B cell (primary cell): ENCODE results near the gene EGFL7. TPM values are rescaled to one million over a fixed set of nuclear protein-coding genes. Genes with fewer than 3 reads are reported as not detected.

Experiments
- ATAC-seq: fragments of 200-7000 bp; cut with Tn5 transposase; one replicate; pipeline ENCODE4 v1.10.0; 2021; ENCODE audit warnings: low read depth, mild to moderate bottlenecking, moderate number of reproducible peaks, moderate library complexity
- CTCF ChIA-PET: fragments of 350-600 bp; sonication (Branson Sonifier 250); formaldehyde crosslinking; loops from one replicate; lab custom pipeline; 2021; ENCODE audit warnings: antibody characterized with exemption, inconsistent platforms; lab: Charles Lee
- POLR2A ChIA-PET: fragments of 350-600 bp; sonication (Branson Sonifier 250); formaldehyde crosslinking; loops from one replicate; lab custom pipeline; 2021; ENCODE audit warnings: antibody characterized with exemption; lab: Charles Lee
- DNase-seq: peaks from one replicate; pipeline ENCODE4 v3.0.0; 2013
- H2AFZ ChIP-seq: 2 replicates; pipeline ENCODE4 v1.6.1; 2012; ENCODE audit warnings: mild to moderate bottlenecking, low read depth, low read length; ENCODE audit not compliant: insufficient read depth, poor library complexity, severe bottlenecking
- H3K27ac ChIP-seq, 2 donors: 1 replicate in 1 of 2; 2 replicates in 1 of 2; pipeline ENCODE4 v1.5.1; 2012 to 2013; ENCODE audit warnings: low read length in 2 of 2, mild to moderate bottlenecking in 2 of 2, moderate library complexity in 1 of 2
- H3K27me3 ChIP-seq, 4 experiments: fragments of 200-600 bp in 1 of 4; sonication (generic) in 1 of 4; replicated peaks in 1 of 4; 1 replicate in 2 of 4; 2 replicates in 2 of 4; pipeline versions ENCODE4 v1.6.1 to v1.7.0; 2013 to 2016; ENCODE audit warnings: low read length in 3 of 4, mild to moderate bottlenecking in 2 of 4, mixed read lengths in 1 of 4, moderate library complexity in 1 of 4; ENCODE audit not compliant: insufficient read depth in 4 of 4, control insufficient read depth in 3 of 4; ENCODE audit errors: control extremely low read depth in 1 of 4
- H3K36me3 ChIP-seq, 2 experiments: replicated peaks in 1 of 2; 1 replicate in 1 of 2; 2 replicates in 1 of 2; pipeline versions ENCODE4 v1.6.1 to v1.7.1; 2013; ENCODE audit warnings: low read length in 1 of 2; ENCODE audit not compliant: insufficient read depth in 2 of 2, control insufficient read depth in 1 of 2; ENCODE audit errors: control extremely low read depth in 1 of 2, extremely low read depth in 1 of 2
- H3K4me1 ChIP-seq, 2 donors: fragments of 200-600 bp in 1 of 2; sonication (generic) in 1 of 2; 1 replicate in 1 of 2; 2 replicates in 1 of 2; pipeline versions ENCODE4 v1.5.1 to v1.6.1; 2013 to 2017; ENCODE audit warnings: low read length in 2 of 2; ENCODE audit not compliant: control insufficient read depth in 2 of 2, insufficient read depth in 2 of 2
- H3K4me2 ChIP-seq: replicated peaks from 2 replicates; pipeline ENCODE3; 2012; ENCODE audit warnings: mild to moderate bottlenecking, low read depth, low read length; ENCODE audit not compliant: poor library complexity, severe bottlenecking
- H3K4me3 ChIP-seq, 5 experiments: fragments of 200-600 bp in 1 of 5; sonication (generic) in 1 of 5; 1 replicate in 3 of 5; 2 replicates in 2 of 5; pipeline versions ENCODE4 v1.5.1 to v1.7.0; 2011 to 2016; ENCODE audit warnings: low read length in 4 of 5, mild to moderate bottlenecking in 4 of 5, low read depth in 2 of 5, control low read depth in 1 of 5, moderate library complexity in 1 of 5; ENCODE audit not compliant: insufficient read depth in 1 of 5; ENCODE audit errors: control extremely low read depth in 1 of 5, extremely low read depth in 1 of 5
- H3K79me2 ChIP-seq: fragments of 200-600 bp; sonication (generic); one replicate; pipeline ENCODE4 v1.6.0; 2016; ENCODE audit warnings: low read length; ENCODE audit not compliant: control insufficient read depth, insufficient read depth
- H3K9ac ChIP-seq: fragments of 200-600 bp; sonication (generic); 2 replicates; pipeline ENCODE4 v1.6.1; 2017; ENCODE audit warnings: mild to moderate bottlenecking, low read length, moderate library complexity
- H3K9me3 ChIP-seq, 3 donors: one replicate each; pipeline versions ENCODE4 v1.6.1 to v1.7.1; 2013; ENCODE audit warnings: low read length in 2 of 3; ENCODE audit not compliant: control insufficient read depth in 2 of 3, insufficient read depth in 1 of 3; ENCODE audit errors: control extremely low read depth in 1 of 3
- H4K20me1 ChIP-seq: 2 replicates; pipeline ENCODE4 v1.6.0; 2012; ENCODE audit warnings: mild to moderate bottlenecking, low read length; ENCODE audit not compliant: insufficient read depth, control insufficient read depth, poor library complexity, severe bottlenecking
- H3K27ac Mint-ChIP-seq: one replicate; pipeline ENCODE4 v1.8.0; 2021; ENCODE audit warnings: mixed read lengths
- H3K27me3 Mint-ChIP-seq: one replicate; pipeline ENCODE4 v1.8.0; 2021; ENCODE audit warnings: mixed read lengths
- H3K4me1 Mint-ChIP-seq: one replicate; pipeline ENCODE4 v1.8.0; 2021; ENCODE audit warnings: mixed read lengths
- H3K4me3 Mint-ChIP-seq: one replicate; pipeline ENCODE4 v1.8.0; 2021; ENCODE audit warnings: mixed read lengths
- H3K9me3 Mint-ChIP-seq: one replicate; pipeline ENCODE4 v1.8.0; 2022; ENCODE audit warnings: mixed read lengths; ENCODE audit not compliant: insufficient read depth
- CTCF ChIP-seq: fragments of 200-600 bp; IDR thresholded peaks from one replicate; pipeline ENCODE4 v1.8.0; 2022; ENCODE audit warnings: antibody characterized with exemption, mild to moderate bottlenecking
- EZH2 ChIP-seq: IDR thresholded peaks from 2 replicates; pipeline ENCODE4 v1.6.1; 2012; ENCODE audit warnings: borderline replicate concordance, low read depth, mild to moderate bottlenecking, moderate library complexity, low read length; ENCODE audit not compliant: insufficient read depth, poor library complexity, severe bottlenecking
- WGBS: methylation state at CpG from one replicate; pipeline ENCODE4 v1.1.5; 2013; ENCODE audit warnings: missing lambda C conversion rate; ENCODE audit not compliant: insufficient coverage; 5-methylcytosine and 5-hydroxymethylcytosine counted together
- intact Hi-C: fragments of 100-400 bp; cut with micrococcal nuclease; formaldehyde crosslinking; loops from one replicate; pipeline ENCODE4 v1.10.0; 2022
- polyA minus RNA-seq: library from RNA; depleted of rRNA, polyadenylated mRNA; stranded (reverse); fragments of >200 nt; gene quantifications from 2 replicates; pipeline ENCODE4 v1.2.3, GENCODE V29; 2012
- polyA plus RNA-seq: library from polyadenylated mRNA; depleted of rRNA; stranded (reverse); fragments of >200 nt; gene quantifications from 2 replicates; pipeline ENCODE4 v1.2.3, GENCODE V29; 2012
- total RNA-seq, 2 donors: library from RNA; stranded (reverse); fragments of 120-200 nt in 1 of 2; gene quantifications; 1 replicate in 1 of 2; 2 replicates in 1 of 2; pipeline versions ENCODE4 v1.2.3 to v1.2.4, GENCODE V29; 2013 to 2022

EGFL7 gene
- total RNA-seq: 0.34 TPM in 1 of 2 replicates, not detected in the other
- 2.0 TPM for total RNA-seq (2013)
- polyA plus RNA-seq: 0.13 TPM in 1 of 2 replicates, not detected in the other
- 4.1 and 10.0 TPM in 2 replicates for polyA minus RNA-seq

- H3K4me3 ChIP-seq: no peak within 1 kb of the TSS
- WGBS: 46% methylated on average over 37 of the region's 38 CpGs
- no peak within 1 kb of the TSS for H3K4me2 ChIP-seq
- H3K36me3 ChIP-seq: no peaks in the 10 kb centered on the region
- peaks cover 23% of the 10 kb centered on the region for H3K27me3 Mint-ChIP-seq
- ATAC-seq (no peak), DNase-seq (no peak)
- no peak within 1 kb of the TSS for H3K27ac Mint-ChIP-seq
- H3K9ac ChIP-seq: no peak within 1 kb of the TSS
- intact Hi-C loops: loop anchor here (10.0 kb wide), 1 partner anchor 52 kb away; the partner anchor contains the start of gene DIPK1B
- ChIA-PET POLR2A (no interaction called here), CTCF (interaction anchor here (1.5 kb wide), 1 partner anchor 9 kb away, joined by 6 read pairs; no protein-coding TSS in a partner anchor)
- H2AFZ ChIP-seq: no peak within 1 kb of the TSS
- H3K79me2 ChIP-seq: no peaks in the 10 kb centered on the region
- no peak within 1 kb of the TSS for H3K27ac ChIP-seq
- no peaks in the 10 kb centered on the region for H3K9me3 Mint-ChIP-seq
- H4K20me1 ChIP-seq: no peaks in the 10 kb centered on the region
- peaks cover 23 to 33% of the 10 kb centered on the region in 2 donors for H3K4me1 ChIP-seq
- no peak for TF ChIP-seq CTCF
- H3K4me1 Mint-ChIP-seq: peaks cover 16% of the 10 kb centered on the region
- H3K9me3 ChIP-seq: peaks cover 0 to 27% (median 0%) of the 10 kb centered on the region in 3 donors
- peaks cover 0 to 88% (median 46%) of the 10 kb centered on the region in 4 experiments for H3K27me3 ChIP-seq
- no peak within 1 kb of the TSS for H3K4me3 Mint-ChIP-seq
Measured at GRCh38 chr9:136662656-136663581, at the start of gene EGFL7. TSS of gene EGFL7 (plus strand) at chr9:136662916. CDS start at chr9:136668283, 5,367 bp downstream.

GRCh38 chr9:136613824-136614371, 48.8 kb upstream of the EGFL7 start:
- no peaks in the 10 kb centered on the region for H3K36me3 ChIP-seq
- no peak overlapping the region for H3K27ac ChIP-seq
- no peaks in the 10 kb centered on the region for H4K20me1 ChIP-seq
- H3K27me3 ChIP-seq: peaks cover 0 to 7% (median 0%) of the 10 kb centered on the region in 4 experiments
- no peak overlapping the region for H3K27ac Mint-ChIP-seq
- peaks cover 25 to 33% of the 10 kb centered on the region in 2 donors for H3K4me1 ChIP-seq
- peaks cover 27% of the 10 kb centered on the region for H3K4me1 Mint-ChIP-seq
- no peak overlapping the region for H3K9ac ChIP-seq
- no peak for DNase-seq
- CTCF ChIA-PET: no interaction called here
- H3K27me3 Mint-ChIP-seq: no peaks in the 10 kb centered on the region
- H3K9me3 Mint-ChIP-seq: no peaks in the 10 kb centered on the region
- POLR2A ChIA-PET: no interaction called here
- H2AFZ ChIP-seq: no peak overlapping the region
- peaks cover 0 to 16% (median 2%) of the 10 kb centered on the region in 3 donors for H3K9me3 ChIP-seq
- no peak overlapping the region for H3K4me2 ChIP-seq
- H3K4me3 Mint-ChIP-seq: no peak overlapping the region
- 94% methylated on average over 17 of the region's 19 CpGs for WGBS
- no peak overlapping the region for H3K4me3 ChIP-seq
- ATAC-seq: no peak
- no peaks in the 10 kb centered on the region for H3K79me2 ChIP-seq
- intact Hi-C loops: no loop called here
- no peak for TF ChIP-seq EZH2
- TF ChIP-seq CTCF: no peak
